IPS-15b (cell line): ENCODE measurements around the gene AARS2.
A peak's percentile ranks its signal among the peaks of the same experiment; 100 is the strongest.

Experiments
- H3K27me3 ChIP-seq: one replicate; pipeline ENCODE4 v1.6.1; 2013; ENCODE audit warnings: low read length; ENCODE audit not compliant: control insufficient read depth, insufficient read depth
- H3K36me3 ChIP-seq: one replicate; pipeline ENCODE4 v1.6.1; 2013; ENCODE audit warnings: low read length; ENCODE audit not compliant: control insufficient read depth, insufficient read depth
- H3K4me1 ChIP-seq: one replicate; pipeline ENCODE4 v1.6.1; 2013; ENCODE audit warnings: mild to moderate bottlenecking, low read length; ENCODE audit not compliant: control insufficient read depth, insufficient read depth
- H3K4me3 ChIP-seq: one replicate; pipeline ENCODE4 v1.5.1; 2013; ENCODE audit warnings: low read depth, low read length
- H3K9ac ChIP-seq: one replicate; pipeline ENCODE4 v1.6.1; 2013; ENCODE audit warnings: low read depth, mild to moderate bottlenecking, low read length
- H3K9me3 ChIP-seq: one replicate; pipeline ENCODE4 v1.6.1; 2013; ENCODE audit warnings: mild to moderate bottlenecking, low read length; ENCODE audit not compliant: control insufficient read depth, insufficient read depth

Gene AARS2

GRCh38 chr6:44255105-44255808 is 57.9 kb downstream of the AARS2 start:
- H3K4me3 ChIP-seq, result no peak overlapping the region
- H3K4me1 ChIP-seq, result peaks cover 2% of the 10 kb centered on the region
- peaks cover 46% of the 10 kb centered on the region for H3K36me3 ChIP-seq
- H3K9ac ChIP-seq, result no peak overlapping the region
- H3K27me3 ChIP-seq, result no peaks in the 10 kb centered on the region
- no peaks in the 10 kb centered on the region for H3K9me3 ChIP-seq

DNA sequence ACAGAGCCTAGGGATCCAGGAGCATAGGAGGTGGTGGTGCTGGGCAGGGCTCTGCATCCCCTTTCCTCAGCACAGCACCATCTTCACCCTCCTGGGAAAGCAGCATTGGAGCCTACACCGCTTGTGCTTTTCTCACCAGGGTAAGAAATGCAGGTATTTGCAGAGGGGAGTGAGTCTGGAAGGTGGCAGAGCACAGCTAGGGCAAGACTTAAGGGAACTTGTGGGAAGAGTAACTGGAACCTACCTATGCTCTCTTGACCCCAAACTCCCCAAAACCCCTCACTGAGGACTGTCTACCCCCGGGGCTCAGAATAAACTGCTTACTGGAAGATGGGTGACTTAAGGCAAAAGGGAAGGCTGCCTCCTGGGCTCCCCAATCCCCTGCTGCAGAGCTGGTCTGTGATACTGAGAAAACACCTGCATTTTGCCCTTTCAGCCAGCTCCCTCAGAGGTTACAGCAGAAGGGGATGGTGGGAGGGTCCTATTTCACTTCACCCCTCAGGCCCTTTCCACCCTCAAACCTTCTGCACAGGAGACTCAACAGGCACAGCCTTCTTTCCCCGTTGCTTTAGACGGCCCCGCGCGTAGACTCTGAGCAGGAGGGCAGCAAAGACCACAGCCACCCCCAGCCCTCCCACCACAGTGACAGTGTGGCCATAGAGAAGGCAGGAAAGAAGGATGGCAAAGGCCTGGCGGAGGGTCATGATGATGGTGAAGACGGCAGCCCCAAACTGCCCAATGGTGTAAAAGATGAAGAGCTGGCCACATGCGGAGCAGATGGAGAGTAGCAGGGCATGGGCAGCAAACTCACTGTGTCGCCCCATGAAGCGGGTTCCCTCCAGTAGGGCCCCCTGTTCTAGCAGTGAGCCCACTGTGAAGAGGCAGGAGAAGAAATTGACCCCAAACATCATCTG is 58.7 kb downstream of the AARS2 start:
- no peaks in the 10 kb centered on the region for H3K27me3 ChIP-seq
- H3K9ac ChIP-seq, result no peak overlapping the region
- H3K4me3 ChIP-seq, result no peak overlapping the region
- peaks cover 48% of the 10 kb centered on the region for H3K36me3 ChIP-seq
- no peaks in the 10 kb centered on the region for H3K9me3 ChIP-seq
- peaks cover 4% of the 10 kb centered on the region for H3K4me1 ChIP-seq

DNA sequence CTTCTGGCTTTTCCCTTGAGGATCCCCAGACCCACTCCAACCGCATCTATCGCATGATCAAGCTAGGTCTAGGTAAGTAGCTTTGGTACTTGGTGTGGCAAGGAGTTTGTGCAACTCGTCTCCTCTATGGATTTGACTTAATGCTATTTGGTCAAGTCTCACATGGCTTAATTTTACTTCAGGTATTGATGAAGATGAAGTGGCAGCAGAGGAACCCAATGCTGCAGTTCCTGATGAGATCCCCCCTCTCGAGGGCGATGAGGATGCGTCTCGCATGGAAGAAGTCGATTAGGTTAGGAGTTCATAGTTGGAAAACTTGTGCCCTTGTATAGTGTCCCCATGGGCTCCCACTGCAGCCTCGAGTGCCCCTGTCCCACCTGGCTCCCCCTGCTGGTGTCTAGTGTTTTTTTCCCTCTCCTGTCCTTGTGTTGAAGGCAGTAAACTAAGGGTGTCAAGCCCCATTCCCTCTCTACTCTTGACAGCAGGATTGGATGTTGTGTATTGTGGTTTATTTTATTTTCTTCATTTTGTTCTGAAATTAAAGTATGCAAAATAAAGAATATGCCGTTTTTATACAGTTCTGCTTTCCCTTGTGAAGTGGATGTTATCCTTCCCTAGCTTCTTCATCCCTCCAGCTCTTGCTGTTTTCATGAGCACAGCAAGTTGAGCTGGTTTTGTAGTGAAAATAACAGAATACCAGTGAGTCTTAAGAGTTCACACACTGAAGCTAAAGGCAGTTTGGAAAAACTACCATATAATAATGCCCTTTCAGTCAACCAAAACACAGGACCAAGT is 59.6 kb downstream of the AARS2 start:
- H3K9me3 ChIP-seq, result no peaks in the 10 kb centered on the region
- H3K4me1 ChIP-seq, result peaks cover 11% of the 10 kb centered on the region
- H3K27me3 ChIP-seq, result no peaks in the 10 kb centered on the region
- no peak overlapping the region for H3K4me3 ChIP-seq
- H3K9ac ChIP-seq, result no peak overlapping the region
- H3K36me3 ChIP-seq, result peaks cover 52% of the 10 kb centered on the region

GRCh38 chr6:44251576-44252524 is 61.3 kb downstream of the AARS2 start:
- H3K27me3 ChIP-seq, result no peaks in the 10 kb centered on the region
- H3K4me1 ChIP-seq, result peaks cover 11% of the 10 kb centered on the region
- H3K36me3 ChIP-seq, result peaks cover 55% of the 10 kb centered on the region

GRCh38 chr6:44250718-44251123 is 62.4 kb downstream of the AARS2 start:
- Histone ChIP-seq H3K9ac (no peak overlapping the region), H3K27me3 (no peaks in the 10 kb centered on the region), H3K9me3 (no peaks in the 10 kb centered on the region), H3K4me1 (peaks cover 11% of the 10 kb centered on the region), H3K4me3 (peak overlapping the region; percentile 16), H3K36me3 (peaks cover 55% of the 10 kb centered on the region)

More at GRCh38 chr6:44251576-44252524, 61.3 kb downstream of the AARS2 start:
- H3K9me3 ChIP-seq, result no peaks in the 10 kb centered on the region
- H3K4me3 ChIP-seq, result no peak overlapping the region
- H3K9ac ChIP-seq, result no peak overlapping the region

DNA sequence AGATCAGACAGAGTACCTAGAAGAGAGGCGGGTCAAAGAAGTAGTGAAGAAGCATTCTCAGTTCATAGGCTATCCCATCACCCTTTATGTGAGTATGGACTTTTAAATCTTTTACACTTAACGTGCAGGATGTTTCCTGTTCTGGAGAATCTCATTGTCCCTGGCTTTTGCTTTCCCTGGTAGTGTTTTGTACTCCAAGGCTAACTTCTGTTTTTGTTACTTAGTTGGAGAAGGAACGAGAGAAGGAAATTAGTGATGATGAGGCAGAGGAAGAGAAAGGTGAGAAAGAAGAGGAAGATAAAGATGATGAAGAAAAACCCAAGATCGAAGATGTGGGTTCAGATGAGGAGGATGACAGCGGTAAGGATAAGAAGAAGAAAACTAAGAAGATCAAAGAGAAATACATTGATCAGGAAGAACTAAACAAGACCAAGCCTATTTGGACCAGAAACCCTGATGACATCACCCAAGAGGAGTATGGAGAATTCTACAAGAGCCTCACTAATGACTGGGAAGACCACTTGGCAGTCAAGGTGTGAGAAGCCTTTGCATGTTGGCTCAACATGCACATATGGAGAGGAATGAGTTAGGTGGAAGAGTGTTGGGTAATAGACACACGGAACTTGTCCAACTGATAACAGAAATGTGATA is 63.0 kb downstream of the AARS2 start:
- no peak overlapping the region for H3K9ac ChIP-seq
- no peaks in the 10 kb centered on the region for H3K9me3 ChIP-seq
- H3K4me3 ChIP-seq, result peak overlapping the region; percentile 16
- H3K4me1 ChIP-seq, result peaks cover 14% of the 10 kb centered on the region
- H3K36me3 ChIP-seq, result peaks cover 55% of the 10 kb centered on the region
- no peaks in the 10 kb centered on the region for H3K27me3 ChIP-seq
